Measurements from ENCODE around the gene DNAJC9. TPM values are rescaled to one million over a fixed set of nuclear protein-coding genes. Genes with fewer than 3 reads are reported as not detected.

The DNAJC9 gene
- total RNA-seq, 1 donor from 2014 or later, result 46.8 TPM

DNA sequence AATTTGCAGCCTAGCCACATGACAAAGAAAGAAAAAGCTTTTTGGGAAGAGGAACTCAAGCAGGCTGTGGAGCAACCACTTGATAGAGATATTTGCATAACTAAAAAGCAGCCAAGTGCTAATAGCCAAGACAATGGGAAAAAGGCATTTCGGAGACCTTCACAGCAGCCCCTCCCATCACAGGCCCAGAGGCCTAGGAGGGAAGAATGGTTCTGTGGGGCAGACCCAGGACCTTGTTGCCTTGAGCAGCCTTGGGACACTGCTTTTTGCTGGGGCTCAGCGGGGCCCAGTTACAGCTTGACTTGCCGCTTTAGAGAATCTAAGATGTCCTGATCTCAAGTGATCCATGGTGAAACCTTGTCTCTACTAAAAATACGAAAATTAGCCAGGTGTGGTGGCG, 40.7 kb downstream of the DNAJC9 start:
- Mint-ChIP-seq H3K9me3 (ENCODE audit: low read depth) (peaks cover 7% of the 10 kb centered on the region), H3K4me1 (ENCODE audit: low read depth) (peaks cover 2% of the 10 kb centered on the region), H3K36me3 (ENCODE audit: insufficient read depth) (peaks cover 26% of the 10 kb centered on the region), H3K27ac (no peak overlapping the region), H3K4me3 (ENCODE audit: low read depth) (no peak overlapping the region), H3K27me3 (no peaks in the 10 kb centered on the region)
- TF ChIP-seq, protein P1, sequence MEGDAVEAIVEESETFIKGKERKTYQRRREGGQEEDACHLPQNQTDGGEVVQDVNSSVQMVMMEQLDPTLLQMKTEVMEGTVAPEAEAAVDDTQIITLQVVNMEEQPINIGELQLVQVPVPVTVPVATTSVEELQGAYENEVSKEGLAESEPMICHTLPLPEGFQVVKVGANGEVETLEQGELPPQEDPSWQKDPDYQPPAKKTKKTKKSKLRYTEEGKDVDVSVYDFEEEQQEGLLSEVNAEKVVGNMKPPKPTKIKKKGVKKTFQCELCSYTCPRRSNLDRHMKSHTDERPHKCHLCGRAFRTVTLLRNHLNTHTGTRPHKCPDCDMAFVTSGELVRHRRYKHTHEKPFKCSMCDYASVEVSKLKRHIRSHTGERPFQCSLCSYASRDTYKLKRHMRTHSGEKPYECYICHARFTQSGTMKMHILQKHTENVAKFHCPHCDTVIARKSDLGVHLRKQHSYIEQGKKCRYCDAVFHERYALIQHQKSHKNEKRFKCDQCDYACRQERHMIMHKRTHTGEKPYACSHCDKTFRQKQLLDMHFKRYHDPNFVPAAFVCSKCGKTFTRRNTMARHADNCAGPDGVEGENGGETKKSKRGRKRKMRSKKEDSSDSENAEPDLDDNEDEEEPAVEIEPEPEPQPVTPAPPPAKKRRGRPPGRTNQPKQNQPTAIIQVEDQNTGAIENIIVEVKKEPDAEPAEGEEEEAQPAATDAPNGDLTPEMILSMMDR (IDR thresholded peaks at IDR 0.05; ENCODE audit: unreplicated experiment), result no peak
- DNase-seq (ENCODE audit: low spot score, unreplicated experiment), result no peak

DNA sequence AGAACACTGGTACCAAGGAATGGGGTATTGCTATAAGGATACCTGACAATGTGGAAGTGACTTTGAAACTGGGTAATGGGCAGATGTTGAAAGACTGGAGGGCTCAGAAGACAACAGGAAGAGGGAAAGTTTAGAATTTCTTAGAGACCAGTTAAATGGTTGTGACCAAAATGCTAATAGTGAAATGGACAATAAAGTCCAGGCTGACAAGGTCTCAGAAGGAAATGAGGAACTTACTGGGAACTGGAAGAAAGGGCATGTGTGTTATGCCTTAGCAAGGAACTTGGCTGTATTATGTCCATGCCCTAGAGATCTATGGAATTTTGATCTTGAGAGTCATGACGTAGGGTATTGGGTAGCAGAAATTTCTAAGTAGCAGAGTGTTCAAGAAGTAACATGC, 41.2 kb downstream of the DNAJC9 start:
- peaks cover 31% of the 10 kb centered on the region for H3K36me3 Mint-ChIP-seq (ENCODE audit: insufficient read depth)

DNA sequence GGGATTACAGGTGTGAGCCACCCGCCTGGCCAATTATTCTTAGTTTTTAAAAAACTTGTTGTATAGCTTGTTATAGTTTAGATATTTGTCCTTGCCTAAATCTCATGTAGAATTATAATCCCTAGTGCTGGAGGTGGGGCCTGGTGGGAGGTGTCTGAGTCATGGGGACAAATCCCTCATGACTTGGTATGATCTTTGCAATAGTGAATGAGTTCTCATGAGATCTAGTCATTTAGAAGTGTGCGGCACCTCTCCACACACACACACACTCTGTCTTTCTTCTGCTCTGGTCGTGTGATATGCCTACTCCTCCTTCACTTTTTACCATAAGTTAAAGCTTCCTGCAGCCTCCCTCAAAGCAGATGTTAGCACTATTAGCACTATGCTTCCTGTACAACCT, 42.0 kb downstream of the DNAJC9 start:
- TF ChIP-seq, protein P1 (IDR thresholded peaks at IDR 0.05; ENCODE audit: unreplicated experiment), result no peak
- no peak for DNase-seq (ENCODE audit: low spot score, unreplicated experiment)
- Mint-ChIP-seq H3K36me3 (ENCODE audit: insufficient read depth) (peaks cover 36% of the 10 kb centered on the region), H3K4me1 (ENCODE audit: low read depth) (no peaks in the 10 kb centered on the region), H3K9me3 (ENCODE audit: low read depth) (peaks cover 7% of the 10 kb centered on the region), H3K27me3 (no peaks in the 10 kb centered on the region), H3K27ac (no peak overlapping the region), H3K4me3 (ENCODE audit: low read depth) (no peak overlapping the region)

More for the DNA sequence above, 41.2 kb downstream of the DNAJC9 start:
- peaks cover 2% of the 10 kb centered on the region for H3K4me1 Mint-ChIP-seq (ENCODE audit: low read depth)
- H3K9me3 Mint-ChIP-seq (ENCODE audit: low read depth), result peaks cover 7% of the 10 kb centered on the region
- no peak overlapping the region for H3K27ac Mint-ChIP-seq
- no peak for DNase-seq (ENCODE audit: low spot score, unreplicated experiment)
- H3K27me3 Mint-ChIP-seq, result no peaks in the 10 kb centered on the region
- no peak overlapping the region for H3K4me3 Mint-ChIP-seq (ENCODE audit: low read depth)
- TF ChIP-seq, protein P1 (IDR thresholded peaks at IDR 0.05; ENCODE audit: unreplicated experiment), result no peak

Other genes with a start within 250 kb of the DNAJC9 start
- 25.4 TPM in 2 replicates for gene P4HA1, start 150.4 kb downstream of the DNAJC9 start, total RNA-seq
- gene NUDT13, start 136.8 kb downstream of the DNAJC9 start, total RNA-seq, result 3.7 and 3.8 TPM in 2 replicates
- 28.8 and 29.7 TPM in 2 replicates for gene ECD, start 79.2 kb downstream of the DNAJC9 start, total RNA-seq
- gene FAM149B1, start 79.1 kb downstream of the DNAJC9 start, total RNA-seq, result 35.3 and 35.9 TPM in 2 replicates
- 84.7 and 86.3 TPM in 2 replicates for gene MRPS16, start 5.4 kb upstream of the DNAJC9 start, total RNA-seq
- gene CFAP70, start 111.6 kb upstream of the DNAJC9 start, total RNA-seq, result 5.3 and 5.6 TPM in 2 replicates
- gene ANXA7, start 166.8 kb upstream of the DNAJC9 start, total RNA-seq, result 58.9 and 68.2 TPM in 2 replicates
- 4.2 and 5.1 TPM in 2 replicates for gene MSS51, start 186.3 kb upstream of the DNAJC9 start, total RNA-seq
- 49.6 and 56.4 TPM in 2 replicates for gene PPP3CB, start 248.8 kb upstream of the DNAJC9 start, total RNA-seq